CD4-positive, CD25-positive, alpha-beta regulatory T cell (primary cell): ENCODE results near the gene CTBP1. TPM values are rescaled to one million over a fixed set of nuclear protein-coding genes. Genes with fewer than 3 reads are reported as not detected.

Experiments used
- ATAC-seq, 2 donors: fragments of 150-1000 bp; cut with Tn5 transposase; one replicate each; pipeline ENCODE4 v1.10.0; 2021; ENCODE audit warnings: low read depth in 2 of 2, moderate number of reproducible peaks in 2 of 2, moderate library complexity in 1 of 2
- DNase-seq, 3 donors: peaks; one replicate each; pipeline versions ENCODE4 v3.0.0 to v3.0.0-alpha.2; 2012 to 2022; ENCODE audit warnings: mixed read lengths in 1 of 3
- H3K27ac ChIP-seq: one replicate; pipeline ENCODE4 v1.7.0; 2013; ENCODE audit warnings: mild to moderate bottlenecking, low read length; ENCODE audit not compliant: insufficient read depth, poor library complexity, severe bottlenecking
- H3K27me3 ChIP-seq: one replicate; pipeline ENCODE4 v1.7.0; 2013; ENCODE audit warnings: low read length; ENCODE audit not compliant: control insufficient read depth, insufficient read depth
- H3K36me3 ChIP-seq: one replicate; pipeline ENCODE4 v1.7.0; 2013; ENCODE audit warnings: mild to moderate bottlenecking, low read length, moderate library complexity; ENCODE audit not compliant: control insufficient read depth, insufficient read depth
- H3K4me1 ChIP-seq: 2 replicates; pipeline ENCODE4 v1.7.0; 2013; ENCODE audit warnings: mild to moderate bottlenecking, low read length; ENCODE audit not compliant: insufficient read depth, control insufficient read depth, poor library complexity, severe bottlenecking
- H3K4me3 ChIP-seq: one replicate; pipeline ENCODE4 v1.7.0; 2013; ENCODE audit warnings: low read depth, mild to moderate bottlenecking, low read length, moderate library complexity
- H3K9me3 ChIP-seq, 2 experiments: 1 replicate in 1 of 2; 2 replicates in 1 of 2; pipeline ENCODE4 v1.7.0; 2013; ENCODE audit warnings: low read length in 2 of 2, mild to moderate bottlenecking in 1 of 2, moderate library complexity in 1 of 2; ENCODE audit not compliant: control insufficient read depth in 2 of 2
- H3K27ac Mint-ChIP-seq, 3 donors: one replicate each; pipeline ENCODE4 v1.8.0; 2020 to 2022; ENCODE audit warnings: mild to moderate bottlenecking in 3 of 3, mixed read lengths in 3 of 3, moderate library complexity in 2 of 3
- H3K27me3 Mint-ChIP-seq: one replicate; pipeline ENCODE4 v1.8.0; 2022; ENCODE audit warnings: mild to moderate bottlenecking, mixed read lengths
- H3K36me3 Mint-ChIP-seq: one replicate; pipeline ENCODE4 v1.8.0; 2020; ENCODE audit warnings: mixed read lengths
- H3K4me1 Mint-ChIP-seq, 4 donors: one replicate each; pipeline ENCODE4 v1.8.0; 2020 to 2022; ENCODE audit warnings: mixed read lengths in 4 of 4, mild to moderate bottlenecking in 1 of 4
- H3K4me3 Mint-ChIP-seq, 4 donors: one replicate each; pipeline ENCODE4 v1.8.0; 2020 to 2022; ENCODE audit warnings: mild to moderate bottlenecking in 4 of 4, mixed read lengths in 4 of 4, moderate library complexity in 3 of 4
- H3K9me3 Mint-ChIP-seq, 7 donors: one replicate each; pipeline ENCODE4 v1.8.0; 2020 to 2022; ENCODE audit warnings: mixed read lengths in 7 of 7, mild to moderate bottlenecking in 3 of 7, moderate library complexity in 2 of 7
- polyA plus RNA-seq, 4 donors: library from polyadenylated mRNA; unstranded; fragments of 300-500 nt; fragmentation: Illumina TruSeq; gene quantifications; one replicate each; pipeline ENCODE4 v1.2.3, GENCODE V29; 2021
- total RNA-seq: library from RNA; stranded (reverse); gene quantifications from one replicate; pipeline ENCODE4 v1.2.3, GENCODE V29; 2022

Gene CTBP1
- total and polyA plus RNA-seq, 5 donors from 2014 or later, result 32.4 to 198 (median 67.2) TPM

DNA sequence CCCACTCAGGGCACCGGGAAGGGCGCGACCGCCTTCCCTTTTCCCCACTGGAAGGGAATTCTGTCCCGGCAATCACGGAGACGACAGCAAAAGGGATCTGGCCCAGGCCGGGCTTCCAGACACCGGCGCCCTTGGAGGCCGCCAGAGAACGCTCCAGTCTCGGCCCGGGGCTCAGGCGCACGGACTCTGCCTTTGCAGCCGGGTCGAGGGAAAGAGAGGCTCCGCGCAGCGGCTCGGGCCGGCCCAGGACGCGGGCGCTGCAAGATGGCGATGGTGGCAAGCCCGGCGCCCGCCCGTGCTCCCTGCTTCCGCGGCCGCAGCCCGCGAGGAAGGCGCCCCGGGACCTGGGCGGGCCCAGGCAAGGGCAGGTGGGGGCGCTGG is 1.1 kb downstream of the CTBP1 start:
- no peaks in the 10 kb centered on the region for H3K36me3 ChIP-seq
- Mint-ChIP-seq H3K4me1 (peaks cover 0 to 74% (median 34%) of the 10 kb centered on the region in 4 donors), H3K9me3 (peaks cover 0 to 2% (median 0%) of the 10 kb centered on the region in 7 donors), H3K27me3 (peaks cover 4% of the 10 kb centered on the region), H3K4me3 (peak overlapping the region; percentile 63 to 91 (median 87)), H3K27ac (peak overlapping the region in 2 of 3 donors; percentile 55 to 86), H3K36me3 (peaks cover 5% of the 10 kb centered on the region)
- H3K9me3 ChIP-seq, result no peaks in the 10 kb centered on the region
- peak; percentile 17 to 22 for ATAC-seq
- no peak for DNase-seq
- peaks cover 71% of the 10 kb centered on the region for H3K4me1 ChIP-seq
- peak overlapping the region; percentile 81 for H3K27ac ChIP-seq
- H3K4me3 ChIP-seq, result peak overlapping the region; percentile 41
- H3K27me3 ChIP-seq, result no peaks in the 10 kb centered on the region

DNA sequence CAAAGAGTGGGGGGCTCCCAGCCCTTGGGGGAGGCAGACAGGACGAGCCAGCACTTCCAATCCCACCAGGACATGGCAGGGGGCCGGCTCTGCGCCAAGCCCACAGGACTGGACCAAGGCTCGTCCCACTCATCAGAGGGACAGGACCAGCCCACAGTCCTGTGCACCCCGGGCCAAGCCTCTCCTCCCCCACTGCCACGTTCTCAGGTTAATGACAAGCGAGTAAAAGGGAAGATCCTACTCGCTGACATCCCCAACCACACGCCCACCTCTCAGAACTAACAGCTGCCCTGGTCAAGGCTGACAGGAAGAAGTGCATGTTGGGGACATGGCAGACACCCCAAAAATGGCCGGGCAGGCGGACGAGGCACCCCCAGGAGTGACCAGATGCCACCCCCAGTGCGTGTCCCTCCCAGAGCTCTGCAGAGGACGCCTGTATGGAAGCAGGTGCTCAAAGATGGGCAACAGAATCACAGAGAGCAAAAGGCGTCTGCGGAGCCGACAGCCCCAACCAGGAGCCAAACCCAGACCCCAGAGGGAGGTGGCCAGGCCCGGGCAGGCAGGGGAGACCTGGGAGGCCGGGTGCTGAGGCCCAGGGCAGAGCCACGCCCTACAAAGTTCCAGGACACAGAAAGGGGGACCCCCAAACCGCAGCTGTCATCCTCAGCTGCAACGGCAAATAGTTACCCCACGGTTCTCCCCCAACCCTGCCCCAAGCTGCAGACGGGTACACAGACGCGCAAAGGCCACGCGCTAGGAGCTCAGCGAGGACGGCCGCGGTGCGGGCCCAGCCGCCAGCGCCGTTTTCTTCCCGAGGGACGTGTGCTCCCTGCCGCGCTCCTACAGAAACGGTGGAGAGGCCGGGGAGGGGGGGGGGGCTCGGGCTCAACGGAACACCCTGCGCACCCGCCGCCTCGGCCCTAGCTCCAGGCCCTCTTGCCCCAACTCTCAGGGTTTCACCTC is 1.7 kb downstream of the CTBP1 start:
- no peaks in the 10 kb centered on the region for H3K36me3 ChIP-seq
- peak overlapping the region; percentile 85 to 94 (median 90) for H3K4me3 Mint-ChIP-seq
- no peaks in the 10 kb centered on the region for H3K9me3 ChIP-seq
- H3K27ac ChIP-seq, result peak overlapping the region; percentile 81
- ATAC-seq (no peak), DNase-seq (peak in 1 of 3 donors; percentile 34)
- peak overlapping the region; percentile 86 to 95 (median 93) for H3K27ac Mint-ChIP-seq
- H3K27me3 Mint-ChIP-seq, result peaks cover 4% of the 10 kb centered on the region
- H3K9me3 Mint-ChIP-seq, result peaks cover 0 to 2% (median 0%) of the 10 kb centered on the region in 7 donors
- H3K4me1 ChIP-seq, result peaks cover 73% of the 10 kb centered on the region
- no peaks in the 10 kb centered on the region for H3K27me3 ChIP-seq
- peaks cover 3% of the 10 kb centered on the region for H3K36me3 Mint-ChIP-seq
- peak overlapping the region; percentile 53 for H3K4me3 ChIP-seq
- peaks cover 0 to 74% (median 30%) of the 10 kb centered on the region in 4 donors for H3K4me1 Mint-ChIP-seq

DNA sequence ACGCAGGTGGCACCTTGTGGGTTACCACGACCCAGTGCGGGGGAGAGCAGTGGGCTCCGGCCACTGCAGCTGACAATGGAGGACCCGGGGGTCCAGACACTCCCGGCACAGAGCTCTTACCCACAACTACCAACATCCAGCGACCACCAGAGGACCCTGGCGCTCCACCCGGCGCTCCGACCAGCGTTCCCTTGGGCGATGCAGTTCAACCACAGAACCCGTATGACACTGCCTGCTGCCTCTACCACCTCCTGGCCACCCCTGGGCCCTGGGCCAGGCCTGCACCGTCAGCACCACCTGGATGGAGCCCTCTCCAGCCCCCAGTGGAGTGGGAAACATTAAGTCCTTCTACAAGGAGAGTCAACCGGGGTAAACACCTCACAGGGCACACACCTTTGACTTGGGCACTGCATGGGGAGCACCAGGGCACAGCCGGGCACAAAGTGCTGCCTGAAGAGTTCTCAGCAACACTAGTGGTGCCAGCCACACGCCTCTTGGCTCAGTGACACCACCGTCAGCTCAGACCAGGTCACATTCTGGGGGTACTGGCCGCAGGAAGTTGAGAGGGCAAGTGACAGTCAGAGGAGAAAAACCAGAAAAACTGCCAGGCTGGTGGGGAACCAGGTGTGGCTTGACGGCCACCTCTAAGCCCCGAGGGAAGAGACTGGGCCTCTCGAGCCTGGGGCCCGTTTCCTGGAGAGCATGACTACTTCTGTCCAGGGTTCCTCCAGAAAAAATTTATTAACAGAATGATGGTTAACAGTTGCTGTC is 2.6 kb downstream of the CTBP1 start:
- peaks cover 0 to 2% (median 0%) of the 10 kb centered on the region in 7 donors for H3K9me3 Mint-ChIP-seq
- H3K4me3 ChIP-seq, result peak overlapping the region; percentile 53

DNA sequence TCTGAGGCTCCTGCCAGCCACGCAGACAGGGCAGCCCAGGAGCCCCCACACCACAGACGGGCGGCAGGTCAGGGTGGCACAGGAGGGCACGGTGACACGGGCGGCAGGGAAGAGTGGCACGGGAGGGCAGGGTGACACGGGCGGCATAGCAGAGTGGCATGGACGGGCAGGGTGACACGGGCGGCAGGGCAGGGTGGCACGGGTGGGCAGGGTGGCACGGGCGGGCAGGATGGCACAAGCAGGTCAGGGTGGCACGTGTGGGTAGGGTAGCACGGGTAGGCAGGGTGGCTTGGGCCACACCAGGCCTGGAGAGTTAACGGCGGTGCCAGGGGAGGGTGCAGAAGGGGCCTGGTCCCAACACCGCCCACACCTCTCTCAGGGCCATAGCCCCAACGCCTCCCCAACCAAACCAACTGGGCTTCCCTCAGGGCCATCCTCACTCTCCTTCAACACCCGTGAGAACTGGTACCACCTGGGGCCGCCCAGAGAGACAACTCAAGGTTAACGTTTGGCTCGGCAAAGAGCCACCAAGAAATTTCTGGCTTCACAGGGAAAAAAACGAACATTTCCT is 3.4 kb downstream of the CTBP1 start:
- Mint-ChIP-seq H3K4me3 (peak overlapping the region; percentile 32 to 89 (median 76)), H3K27ac (peak overlapping the region in 2 of 3 donors; percentile 86 to 93), H3K4me1 (peaks cover 0 to 60% (median 22%) of the 10 kb centered on the region in 4 donors), H3K36me3 (peaks cover 6% of the 10 kb centered on the region), H3K9me3 (peaks cover 0 to 2% (median 0%) of the 10 kb centered on the region in 7 donors), H3K27me3 (peaks cover 4% of the 10 kb centered on the region)
- Histone ChIP-seq H3K4me3 (no peak overlapping the region), H3K4me1 (peaks cover 65% of the 10 kb centered on the region), H3K36me3 (peaks cover 8% of the 10 kb centered on the region), H3K27ac (no peak overlapping the region), H3K9me3 (no peaks in the 10 kb centered on the region), H3K27me3 (no peaks in the 10 kb centered on the region)
- ATAC-seq, result no peak
- no peak for DNase-seq

More for the DNA sequence above, 2.6 kb downstream of the CTBP1 start:
- DNase-seq (no peak), ATAC-seq (no peak)
- Mint-ChIP-seq H3K27me3 (peaks cover 4% of the 10 kb centered on the region), H3K4me1 (peaks cover 0 to 66% (median 27%) of the 10 kb centered on the region in 4 donors), H3K4me3 (peak overlapping the region; percentile 85 to 94 (median 90)), H3K36me3 (peaks cover 4% of the 10 kb centered on the region), H3K27ac (peak overlapping the region; percentile 86 to 95 (median 93))
- Histone ChIP-seq H3K27me3 (no peaks in the 10 kb centered on the region), H3K4me1 (peaks cover 73% of the 10 kb centered on the region), H3K9me3 (no peaks in the 10 kb centered on the region), H3K27ac (peak overlapping the region; percentile 81), H3K36me3 (peaks cover 4% of the 10 kb centered on the region)

DNA sequence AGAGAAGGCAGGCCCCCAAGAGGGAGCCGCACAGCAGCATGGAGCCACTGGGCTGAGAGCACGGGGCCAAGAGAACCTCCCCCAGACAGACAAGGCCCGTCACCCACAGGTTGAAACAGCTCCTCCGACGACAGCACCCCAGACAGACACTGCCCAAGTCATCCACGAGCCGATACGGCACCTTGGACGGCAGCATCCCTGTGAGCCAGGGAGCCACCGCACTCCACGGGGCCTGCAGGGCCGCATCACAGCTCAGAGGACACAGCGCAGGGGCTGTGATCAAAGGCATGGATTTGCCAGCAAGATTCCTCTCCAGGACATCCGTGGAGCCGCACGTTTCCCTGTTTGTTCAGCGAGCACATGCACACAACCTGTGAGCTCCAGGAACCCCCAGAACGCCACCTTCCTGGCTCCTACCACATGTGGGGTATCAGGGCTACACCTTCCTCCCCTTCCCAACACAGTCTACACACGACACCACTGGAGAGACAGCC is 3.9 kb downstream of the CTBP1 start:
- Mint-ChIP-seq H3K4me1 (peaks cover 0 to 55% (median 19%) of the 10 kb centered on the region in 4 donors), H3K27me3 (peaks cover 4% of the 10 kb centered on the region), H3K36me3 (peaks cover 6% of the 10 kb centered on the region), H3K4me3 (peak overlapping the region; percentile 32 to 85 (median 62)), H3K9me3 (peaks cover 0 to 2% (median 0%) of the 10 kb centered on the region in 7 donors), H3K27ac (peak overlapping the region in 2 of 3 donors; percentile 59 to 86)
- Histone ChIP-seq H3K4me3 (no peak overlapping the region), H3K36me3 (peaks cover 10% of the 10 kb centered on the region), H3K4me1 (peaks cover 60% of the 10 kb centered on the region), H3K27ac (no peak overlapping the region), H3K9me3 (no peaks in the 10 kb centered on the region), H3K27me3 (no peaks in the 10 kb centered on the region)
- ATAC-seq (no peak), DNase-seq (no peak)

DNA sequence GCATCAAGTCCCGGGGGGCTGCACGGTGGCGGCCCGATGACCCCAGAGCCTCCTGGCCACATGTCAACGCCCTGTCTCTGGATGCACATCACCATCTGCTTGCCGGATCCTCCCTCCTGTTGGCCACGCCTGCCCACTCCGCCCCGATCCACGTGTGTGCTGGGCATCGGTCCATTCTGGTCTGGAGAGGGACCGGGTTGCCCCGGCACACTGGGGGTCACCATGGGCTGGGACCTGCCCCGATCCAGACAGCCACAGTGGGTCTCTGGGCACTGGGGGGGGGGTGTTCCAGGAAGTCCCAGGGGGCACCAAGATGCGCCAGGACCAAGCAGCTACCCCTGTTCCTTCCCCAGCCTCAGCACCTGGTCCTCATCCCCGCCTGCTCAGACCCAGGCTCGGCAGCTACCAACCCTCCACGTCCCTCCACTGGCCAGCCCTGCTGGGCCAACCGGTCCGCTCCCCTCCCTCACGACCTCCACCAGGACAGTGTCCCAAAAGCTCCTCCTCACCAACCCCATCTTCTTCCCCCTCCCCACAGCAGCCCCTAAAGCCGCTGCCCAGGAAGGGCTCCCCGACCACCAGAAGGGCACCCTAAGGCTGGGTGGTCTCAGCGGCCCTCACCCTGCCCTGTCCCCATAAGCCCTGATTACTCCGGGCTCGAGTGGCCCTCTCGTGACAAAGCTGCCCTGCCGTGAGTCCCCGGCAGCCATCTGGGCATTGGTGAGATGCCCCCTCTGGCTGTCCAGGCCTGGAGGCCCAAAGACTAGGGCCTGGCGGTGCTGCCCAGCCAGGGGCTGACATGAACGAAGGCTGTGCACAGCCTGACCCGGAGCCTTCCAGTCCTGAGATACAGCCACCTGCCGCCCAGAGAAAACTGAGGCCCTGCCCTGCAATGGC is 4.6 kb downstream of the CTBP1 start:
- H3K9me3 ChIP-seq, result no peaks in the 10 kb centered on the region
- no peak overlapping the region for H3K27ac ChIP-seq
- H3K36me3 Mint-ChIP-seq, result peaks cover 10% of the 10 kb centered on the region
- H3K9me3 Mint-ChIP-seq, result no peaks in the 10 kb centered on the region
- peaks cover 55% of the 10 kb centered on the region for H3K4me1 ChIP-seq
- H3K27ac Mint-ChIP-seq, result peak overlapping the region in 1 of 3 donors; percentile 59
- no peak for DNase-seq
- H3K27me3 Mint-ChIP-seq, result no peaks in the 10 kb centered on the region
- H3K4me1 Mint-ChIP-seq, result peaks cover 0 to 51% (median 19%) of the 10 kb centered on the region in 4 donors
- ATAC-seq, result no peak
- no peaks in the 10 kb centered on the region for H3K27me3 ChIP-seq
- no peak overlapping the region for H3K4me3 ChIP-seq
- H3K4me3 Mint-ChIP-seq, result peak overlapping the region; percentile 32 to 68 (median 55)
- H3K36me3 ChIP-seq, result peaks cover 15% of the 10 kb centered on the region
